SK-MEL-5 (cell line): ENCODE measurements around the gene GXYLT1. TPM values are rescaled to one million over a fixed set of nuclear protein-coding genes. Genes with fewer than 3 reads are reported as not detected.
"Not testable (repeated sequence)": the region's sequence is repeated elsewhere in the genome, so short reads cannot be mapped to it uniquely, and the experiment has no call there.

Experiments
- DNase-seq: peaks from one replicate; pipeline ENCODE4 v3.0.0-alpha.2; 2016; ENCODE audit warnings: low read depth, low spot score
- in situ Hi-C: cut with HindIII; loops from 2 replicates; pipeline ENCODE4 v1.10.0; 2016; ENCODE audit warnings: low sequenced_read_pairs, high pct_unique_total_duplicates, low pct_unique_long_range_greater_than_20kb
- total RNA-seq: library from RNA; depleted of rRNA; stranded (reverse); fragments of >200 nt; shearing (Covaris generic); gene quantifications from 2 replicates; pipeline ENCODE4 v1.2.3, GENCODE V29; 2014; rRNA removed

The GXYLT1 gene
- total RNA-seq, 1 experiment from 2014 or later, result 11.2 TPM

GRCh38 chr12:42053456-42053855 lies 91.2 kb downstream of the GXYLT1 start:
- in situ Hi-C loops, result no loop called here
- DNase-seq, result no peak

- DNase-seq, in situ Hi-C loops: not testable (repeated sequence)
These were observed 95.7 kb downstream of the GXYLT1 start for GRCh38 chr12:42048980-42049379.

- no peak for DNase-seq
- in situ Hi-C loops, result no loop called here
These were observed 105.1 kb downstream of the GXYLT1 start for GRCh38 chr12:42039577-42039976.

- in situ Hi-C loops, result no loop called here
- peak; percentile 17 for DNase-seq
These were observed 105.5 kb downstream of the GXYLT1 start for GRCh38 chr12:42039176-42039575.

DNA sequence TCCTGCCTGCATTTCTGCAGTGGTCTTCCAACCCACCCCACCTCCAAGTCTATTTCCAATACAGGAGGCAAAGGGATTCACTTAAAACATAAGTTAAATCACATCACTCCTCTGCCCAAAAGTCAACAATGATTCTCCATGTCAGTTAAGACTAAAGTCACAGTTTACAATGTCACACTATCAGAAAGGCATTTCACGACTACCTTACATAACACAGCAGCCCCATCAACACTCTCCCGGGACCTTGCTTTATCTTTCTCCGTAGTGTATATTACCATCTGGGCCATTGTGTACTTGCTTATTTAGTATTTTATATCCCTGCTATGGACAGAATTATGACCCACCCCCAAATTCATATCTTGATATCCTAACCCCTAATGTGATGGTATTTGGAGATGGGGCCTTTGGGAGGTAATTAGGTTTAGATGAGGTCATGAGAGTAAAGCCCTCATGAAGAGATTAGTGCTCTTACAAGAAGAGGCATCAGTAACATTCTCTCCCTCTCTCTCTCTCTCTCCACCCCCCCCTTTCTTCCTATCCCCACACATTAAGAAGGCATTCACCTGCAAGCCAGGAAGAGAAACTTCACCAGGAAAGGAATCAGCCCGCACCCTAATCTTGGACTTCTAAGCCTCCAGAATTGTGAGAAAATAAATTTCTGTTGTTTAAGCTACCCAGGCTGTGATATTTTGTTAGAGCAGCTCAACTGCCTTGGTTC lies 112.7 kb downstream of the GXYLT1 start:
- no peak for DNase-seq
- in situ Hi-C loops, result no loop called here

Other genes with a start within 250 kb of the GXYLT1 start
- 16.2 and 22.6 TPM in 2 replicates for gene YAF2, start 93.4 kb upstream of the GXYLT1 start, total RNA-seq
- 59.3 and 64.1 TPM in 2 replicates for gene ZCRB1, start 181.2 kb upstream of the GXYLT1 start, total RNA-seq
- gene PPHLN1, start 181.3 kb upstream of the GXYLT1 start, total RNA-seq, result 94.9 and 99.2 TPM in 2 replicates